HG03175 (cell line): Measurements from ENCODE around the gene SURF4.
"Not testable (repeated sequence)": the region's sequence is repeated elsewhere in the genome, so short reads cannot be mapped to it uniquely, and the experiment has no call there.

Experiments used
- ATAC-seq: cut with Tn5 transposase; IDR thresholded peaks from one replicate; pipeline ENCODE4 v1.9.1; 2021; ENCODE audit warnings: mild to moderate bottlenecking, moderate library complexity; ENCODE audit not compliant: unreplicated experiment

The SURF4 gene

GRCh38 chr9:133397895-133398294 lies 22.0 kb upstream of the SURF4 start:
- no peak for ATAC-seq

- no peak for ATAC-seq
These were observed 21.5 kb upstream of the SURF4 start for GRCh38 chr9:133397370-133397769.

GRCh38 chr9:133396952-133397351 lies 21.1 kb upstream of the SURF4 start:
- no peak for ATAC-seq

GRCh38 chr9:133394687-133395271 lies 18.9 kb upstream of the SURF4 start:
- ATAC-seq, result no peak

GRCh38 chr9:133393399-133393798 lies 17.5 kb upstream of the SURF4 start:
- ATAC-seq, result no peak

GRCh38 chr9:133392308-133392707 lies 16.4 kb upstream of the SURF4 start:
- not testable (repeated sequence) for ATAC-seq

GRCh38 chr9:133391449-133391848 lies 15.6 kb upstream of the SURF4 start:
- not testable (repeated sequence) for ATAC-seq

- ATAC-seq, result no peak
These were observed 14.9 kb upstream of the SURF4 start for GRCh38 chr9:133390713-133391112.

- ATAC-seq, result no peak
These were observed 13.7 kb upstream of the SURF4 start for GRCh38 chr9:133389562-133389961.

GRCh38 chr9:133389025-133389557 lies 13.2 kb upstream of the SURF4 start:
- ATAC-seq, result no peak

GRCh38 chr9:133387680-133388079 lies 11.8 kb upstream of the SURF4 start:
- ATAC-seq, result no peak

- no peak for ATAC-seq
These were observed 10.5 kb upstream of the SURF4 start for GRCh38 chr9:133386338-133386737.

- ATAC-seq, result no peak
These were observed 9.6 kb upstream of the SURF4 start for GRCh38 chr9:133385452-133385851.

GRCh38 chr9:133384736-133385321 lies 9.0 kb upstream of the SURF4 start:
- ATAC-seq, result no peak

GRCh38 chr9:133383438-133383837 lies 7.6 kb upstream of the SURF4 start:
- no peak for ATAC-seq

GRCh38 chr9:133382507-133383141 lies 6.8 kb upstream of the SURF4 start:
- no peak for ATAC-seq

GRCh38 chr9:133380734-133381133 lies 4.9 kb upstream of the SURF4 start:
- no peak for ATAC-seq

- ATAC-seq, result no peak
These were observed 3.6 kb upstream of the SURF4 start for GRCh38 chr9:133379153-133380086.

- ATAC-seq, result no peak
These were observed 2.6 kb upstream of the SURF4 start for GRCh38 chr9:133378408-133378962.

- ATAC-seq, result no peak
These were observed 1.9 kb upstream of the SURF4 start for GRCh38 chr9:133377721-133378216.

- not testable (repeated sequence) for ATAC-seq
These were observed 1.4 kb upstream of the SURF4 start for GRCh38 chr9:133377280-133377679.
